CD4-positive, alpha-beta T cell (primary cell): ENCODE data around the gene TMEM207. TPM values are rescaled to one million over a fixed set of nuclear protein-coding genes. Genes with fewer than 3 reads are reported as not detected.

Source experiments
- ATAC-seq: fragments of 200-7000 bp; cut with Tn5 transposase; one replicate; pipeline ENCODE4 v1.10.0; 2022; ENCODE audit warnings: mild to moderate bottlenecking; ENCODE audit not compliant: poor library complexity
- CTCF ChIA-PET: fragments of 350-600 bp; sonication (Branson Sonifier 250); formaldehyde crosslinking; loops from one replicate; lab custom pipeline; 2021; ENCODE audit warnings: antibody characterized with exemption, inconsistent platforms; lab: Charles Lee
- POLR2A ChIA-PET: fragments of 350-600 bp; sonication (Branson Sonifier 250); formaldehyde crosslinking; loops from one replicate; lab custom pipeline; 2021; ENCODE audit warnings: antibody characterized with exemption, inconsistent platforms; lab: Charles Lee
- DNase-seq, 14 experiments: peaks; one replicate each; pipeline ENCODE4 v3.0.0-alpha.2; 2013 to 2020; ENCODE audit warnings: mixed read lengths in 2 of 14
- H3K27ac ChIP-seq, 2 donors: one replicate each; pipeline versions ENCODE4 v1.5.1 to v1.7.0; 2013; ENCODE audit warnings: low read length in 2 of 2, low read depth in 1 of 2, mild to moderate bottlenecking in 1 of 2
- H3K27me3 ChIP-seq, 2 experiments: 1 replicate in 1 of 2; 2 replicates in 1 of 2; pipeline versions ENCODE4 v1.6.1 to v1.7.0; 2013; ENCODE audit warnings: low read length in 2 of 2, control low read depth in 1 of 2, mild to moderate bottlenecking in 1 of 2, moderate library complexity in 1 of 2; ENCODE audit not compliant: insufficient read depth in 2 of 2, control insufficient read depth in 1 of 2
- H3K36me3 ChIP-seq: one replicate; pipeline ENCODE4 v1.6.1; 2013; ENCODE audit warnings: low read length, control low read depth; ENCODE audit not compliant: insufficient read depth
- H3K4me1 ChIP-seq: one replicate; pipeline ENCODE4 v1.6.1; 2013; ENCODE audit warnings: low read length, control low read depth; ENCODE audit not compliant: insufficient read depth
- H3K4me3 ChIP-seq: one replicate; pipeline ENCODE4 v1.5.1; 2013; ENCODE audit warnings: mild to moderate bottlenecking, low read length, moderate library complexity
- H3K9me3 ChIP-seq, 2 experiments: 1 replicate in 1 of 2; 2 replicates in 1 of 2; pipeline versions ENCODE4 v1.6.1 to v1.7.0; 2013; ENCODE audit warnings: low read length in 2 of 2, mild to moderate bottlenecking in 2 of 2, control low read depth in 1 of 2, moderate library complexity in 1 of 2; ENCODE audit not compliant: control insufficient read depth in 1 of 2, insufficient read depth in 1 of 2
- H3K27ac Mint-ChIP-seq: one replicate; pipeline ENCODE4 v1.8.0; 2020; ENCODE audit warnings: mixed read lengths
- H3K27me3 Mint-ChIP-seq: one replicate; pipeline ENCODE4 v1.8.0; 2021; ENCODE audit warnings: mixed read lengths
- H3K36me3 Mint-ChIP-seq: one replicate; pipeline ENCODE4 v1.8.0; 2021; ENCODE audit warnings: low read depth, mixed read lengths
- H3K4me1 Mint-ChIP-seq: one replicate; pipeline ENCODE4 v1.8.0; 2021; ENCODE audit warnings: low read depth, mixed read lengths
- H3K4me3 Mint-ChIP-seq: one replicate; pipeline ENCODE4 v1.8.0; 2020; ENCODE audit warnings: mild to moderate bottlenecking, mixed read lengths
- H3K9me3 Mint-ChIP-seq: one replicate; pipeline ENCODE4 v1.8.0; 2020; ENCODE audit warnings: mixed read lengths
- intact Hi-C, 2 experiments: fragments of 100-400 bp; cut with DNase I in 1 of 2; cut with micrococcal nuclease in 1 of 2; formaldehyde crosslinking; loops; one replicate each; pipeline versions ENCODE4 v1.15.1 to v1.9.0; 2023 to 2025; cut with DNase I, micrococcal nuclease
- total RNA-seq, 174 experiments: library from RNA in 2 of 174; stranded (reverse) in 2 of 174; gene quantifications; one replicate each; pipeline ENCODE4 v1.2.3 and lab custom pipeline; 2021 to 2026
- TF ChIP-seq, protein P1 (sequence below): fragments of 200-600 bp; IDR thresholded peaks from one replicate; pipeline ENCODE4 v1.8.0; 2022; ENCODE audit warnings: antibody characterized with exemption, mild to moderate bottlenecking

TMEM207 gene
- total RNA-seq, 2 experiments from 2014 or later = not detected

- DNase-seq (no peak), ATAC-seq (no peak)
- Histone ChIP-seq H3K4me3 (no peak overlapping the region), H3K36me3 (no peaks in the 10 kb centered on the region), H3K27ac (no peak overlapping the region), H3K4me1 (no peaks in the 10 kb centered on the region), H3K9me3 (no peaks in the 10 kb centered on the region), H3K27me3 (no peaks in the 10 kb centered on the region)
- Mint-ChIP-seq H3K4me1 (no peaks in the 10 kb centered on the region), H3K36me3 (no peaks in the 10 kb centered on the region), H3K9me3 (no peaks in the 10 kb centered on the region), H3K27me3 (peaks cover 19% of the 10 kb centered on the region), H3K27ac (no peak overlapping the region), H3K4me3 (no peak overlapping the region)
- intact Hi-C loops = no loop called here
- TF ChIP-seq, protein P1, sequence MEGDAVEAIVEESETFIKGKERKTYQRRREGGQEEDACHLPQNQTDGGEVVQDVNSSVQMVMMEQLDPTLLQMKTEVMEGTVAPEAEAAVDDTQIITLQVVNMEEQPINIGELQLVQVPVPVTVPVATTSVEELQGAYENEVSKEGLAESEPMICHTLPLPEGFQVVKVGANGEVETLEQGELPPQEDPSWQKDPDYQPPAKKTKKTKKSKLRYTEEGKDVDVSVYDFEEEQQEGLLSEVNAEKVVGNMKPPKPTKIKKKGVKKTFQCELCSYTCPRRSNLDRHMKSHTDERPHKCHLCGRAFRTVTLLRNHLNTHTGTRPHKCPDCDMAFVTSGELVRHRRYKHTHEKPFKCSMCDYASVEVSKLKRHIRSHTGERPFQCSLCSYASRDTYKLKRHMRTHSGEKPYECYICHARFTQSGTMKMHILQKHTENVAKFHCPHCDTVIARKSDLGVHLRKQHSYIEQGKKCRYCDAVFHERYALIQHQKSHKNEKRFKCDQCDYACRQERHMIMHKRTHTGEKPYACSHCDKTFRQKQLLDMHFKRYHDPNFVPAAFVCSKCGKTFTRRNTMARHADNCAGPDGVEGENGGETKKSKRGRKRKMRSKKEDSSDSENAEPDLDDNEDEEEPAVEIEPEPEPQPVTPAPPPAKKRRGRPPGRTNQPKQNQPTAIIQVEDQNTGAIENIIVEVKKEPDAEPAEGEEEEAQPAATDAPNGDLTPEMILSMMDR = no peak
- CTCF ChIA-PET = no interaction called here
- POLR2A ChIA-PET = no interaction called here
These were observed 51.8 kb downstream of the TMEM207 start for GRCh38 chr3:190397889-190398288.

DNA sequence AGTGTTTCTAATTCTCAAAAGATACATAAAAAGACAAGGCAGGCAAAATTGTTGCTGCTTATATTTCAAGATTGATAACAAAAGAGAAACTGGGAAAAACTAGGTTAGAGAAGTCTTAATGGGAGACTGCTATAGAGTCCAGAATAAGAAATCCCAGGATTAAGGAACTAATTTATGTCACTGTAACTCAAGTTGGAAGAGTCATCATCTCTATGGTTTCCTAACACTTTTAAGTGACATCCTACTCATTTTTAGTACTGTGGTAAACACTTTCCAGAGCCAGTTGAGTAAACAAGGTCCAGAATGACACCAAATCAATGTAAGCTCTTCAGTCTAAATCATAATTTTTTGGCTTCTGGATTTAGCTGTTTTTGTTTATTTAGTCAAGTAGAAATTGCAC, 53.7 kb downstream of the TMEM207 start:
- no peaks in the 10 kb centered on the region for H3K36me3 Mint-ChIP-seq
- no peak for DNase-seq

GRCh38 chr3:190388703-190389102, 61.0 kb downstream of the TMEM207 start:
- ChIA-PET CTCF (interaction anchor here (1.4 kb wide), 1 partner anchor 11 kb away, joined by 3 read pairs; no protein-coding TSS in a partner anchor), POLR2A (no interaction called here)
- no peak overlapping the region for H3K4me3 ChIP-seq
- DNase-seq (no peak), ATAC-seq (no peak)
- Mint-ChIP-seq H3K36me3 (no peaks in the 10 kb centered on the region), H3K4me1 (no peaks in the 10 kb centered on the region), H3K4me3 (no peak overlapping the region), H3K27ac (no peak overlapping the region), H3K27me3 (peaks cover 4% of the 10 kb centered on the region), H3K9me3 (no peaks in the 10 kb centered on the region)
- H3K27ac ChIP-seq = no peak overlapping the region
- no peaks in the 10 kb centered on the region for H3K9me3 ChIP-seq
- peaks cover 0 to 3% of the 10 kb centered on the region in 2 experiments for H3K27me3 ChIP-seq
- H3K4me1 ChIP-seq = no peaks in the 10 kb centered on the region
- intact Hi-C loops = no loop called here
- H3K36me3 ChIP-seq = no peaks in the 10 kb centered on the region
- TF ChIP-seq, protein P1 = no peak

More for the DNA sequence above, 53.7 kb downstream of the TMEM207 start:
- TF ChIP-seq, protein P1 = no peak
- no peak overlapping the region for H3K27ac Mint-ChIP-seq
- H3K4me3 ChIP-seq = no peak overlapping the region
- intact Hi-C loops = no loop called here
- ChIA-PET POLR2A (no interaction called here), CTCF (no interaction called here)
- no peaks in the 10 kb centered on the region for H3K4me1 Mint-ChIP-seq
- H3K36me3 ChIP-seq = no peaks in the 10 kb centered on the region
- no peak overlapping the region for H3K4me3 Mint-ChIP-seq
- H3K9me3 ChIP-seq = no peaks in the 10 kb centered on the region
- H3K27me3 Mint-ChIP-seq = peaks cover 12% of the 10 kb centered on the region
- no peak for ATAC-seq
- H3K9me3 Mint-ChIP-seq = no peaks in the 10 kb centered on the region
- H3K27ac ChIP-seq = no peak overlapping the region
- no peaks in the 10 kb centered on the region for H3K27me3 ChIP-seq
- H3K4me1 ChIP-seq = no peaks in the 10 kb centered on the region
